Measurements from ENCODE around the gene LIPJ.

Gene LIPJ

GRCh38 chr10:88616250-88616977 lies 29.9 kb downstream of the LIPJ start:
- DNase-seq (ENCODE audit: low read depth): peak; percentile 9
- H3K4me3 ChIP-seq (ENCODE audit: low read depth, low read length): no peak overlapping the region
- TF ChIP-seq CTCF (IDR thresholded peaks at IDR 0.05; ENCODE audit: insufficient read depth, low read depth, low read length, missing control alignments): no peak

- TF ChIP-seq CTCF (IDR thresholded peaks at IDR 0.05; ENCODE audit: insufficient read depth, low read depth, low read length, missing control alignments): no peak
- no peak for DNase-seq (ENCODE audit: low read depth)
- H3K4me3 ChIP-seq (ENCODE audit: low read depth, low read length): no peak overlapping the region
Observed at GRCh38 chr10:88617772-88618300, 31.3 kb downstream of the LIPJ start.

GRCh38 chr10:88618496-88618895 lies 31.9 kb downstream of the LIPJ start:
- DNase-seq (ENCODE audit: low read depth): no peak
- no peak for TF ChIP-seq CTCF (IDR thresholded peaks at IDR 0.05; ENCODE audit: insufficient read depth, low read depth, low read length, missing control alignments)
- H3K4me3 ChIP-seq (ENCODE audit: low read depth, low read length): no peak overlapping the region

GRCh38 chr10:88620441-88620840 lies 33.9 kb downstream of the LIPJ start:
- H3K4me3 ChIP-seq (ENCODE audit: low read depth, low read length): no peak overlapping the region
- no peak for TF ChIP-seq CTCF (IDR thresholded peaks at IDR 0.05; ENCODE audit: insufficient read depth, low read depth, low read length, missing control alignments)
- no peak for DNase-seq (ENCODE audit: low read depth)

- no peak for DNase-seq (ENCODE audit: low read depth)
- no peak for TF ChIP-seq CTCF (IDR thresholded peaks at IDR 0.05; ENCODE audit: insufficient read depth, low read depth, low read length, missing control alignments)
- H3K4me3 ChIP-seq (ENCODE audit: low read depth, low read length): no peak overlapping the region
Observed at GRCh38 chr10:88623835-88624234, 37.3 kb downstream of the LIPJ start.

GRCh38 chr10:88624840-88625239 lies 38.3 kb downstream of the LIPJ start:
- DNase-seq (ENCODE audit: low read depth): peak; percentile 5

More at GRCh38 chr10:88624840-88625239, 38.3 kb downstream of the LIPJ start:
- no peak for TF ChIP-seq CTCF (IDR thresholded peaks at IDR 0.05; ENCODE audit: insufficient read depth, low read depth, low read length, missing control alignments)
- H3K4me3 ChIP-seq (ENCODE audit: low read depth, low read length): no peak overlapping the region
